Caco-2 (cell line): ENCODE data around the gene FAT1. TPM values are rescaled to one million over a fixed set of nuclear protein-coding genes. Genes with fewer than 3 reads are reported as not detected.

Experiments used
- BruUV-seq: library from RNA; stranded (reverse); fragments of 400-500 nt; replicated peaks from 2 replicates; lab custom pipeline; 2021; lab: Mats Ljungman, UMichigan
- CTCF ChIA-PET: fragments of 300-600 bp; sonication (Branson Sonifier 250); formaldehyde crosslinking; loops from one replicate; lab custom pipeline; 2022; ENCODE audit warnings: antibody characterized with exemption; lab: Charles Lee
- POLR2A ChIA-PET: fragments of 300-600 bp; sonication (Branson Sonifier 250); formaldehyde crosslinking; loops from one replicate; lab custom pipeline; 2022; ENCODE audit warnings: antibody characterized with exemption; lab: Charles Lee
- DNase-seq, 2 experiments: peaks; one replicate each; pipeline versions ENCODE4 v3.0.0 to v3.0.0-alpha.2; 2020 to 2022
- H3K27me3 ChIP-seq: replicated peaks from 2 replicates; pipeline ENCODE4 v1.6.0; 2011; ENCODE audit warnings: low read length; ENCODE audit not compliant: control insufficient read depth, insufficient read depth
- H3K36me3 ChIP-seq: 2 replicates; pipeline ENCODE4 v1.5.1; 2011; ENCODE audit warnings: low read length; ENCODE audit not compliant: control insufficient read depth, insufficient read depth
- H3K4me1 ChIP-seq: fragments of 250-450 bp; sonication (Bioruptor Pico); 2 replicates; pipeline ENCODE4 v1.5.1; 2020; ENCODE audit warnings: mild to moderate bottlenecking
- H3K4me3 ChIP-seq: 2 replicates; pipeline ENCODE4 v1.5.1; 2011; ENCODE audit warnings: low read depth, mild to moderate bottlenecking, control low read depth, low read length
- H3K9me3 ChIP-seq: fragments of 250-450 bp; sonication (Bioruptor Pico); 2 replicates; pipeline ENCODE4 v1.5.1; 2020; ENCODE audit warnings: mild to moderate bottlenecking, moderate library complexity
- H3K27ac Mint-ChIP-seq: one replicate; pipeline ENCODE4 v1.8.0; 2022; ENCODE audit warnings: mixed read lengths; ENCODE audit not compliant: unreplicated experiment
- H3K27me3 Mint-ChIP-seq: one replicate; pipeline ENCODE4 v1.8.0; 2022; ENCODE audit warnings: mixed read lengths; ENCODE audit not compliant: insufficient read depth, unreplicated experiment
- H3K36me3 Mint-ChIP-seq: one replicate; pipeline ENCODE4 v1.8.0; 2022; ENCODE audit warnings: mild to moderate bottlenecking, mixed read lengths; ENCODE audit not compliant: insufficient read depth, unreplicated experiment
- H3K4me1 Mint-ChIP-seq: one replicate; pipeline ENCODE4 v1.8.0; 2022; ENCODE audit warnings: low read depth, mixed read lengths; ENCODE audit not compliant: unreplicated experiment
- H3K4me3 Mint-ChIP-seq: one replicate; pipeline ENCODE4 v1.8.0; 2022; ENCODE audit warnings: mild to moderate bottlenecking, moderate library complexity, mixed read lengths; ENCODE audit not compliant: unreplicated experiment
- H3K9me3 Mint-ChIP-seq: one replicate; pipeline ENCODE4 v1.8.0; 2022; ENCODE audit warnings: mixed read lengths; ENCODE audit not compliant: unreplicated experiment
- intact Hi-C: fragments of 100-400 bp; cut with micrococcal nuclease; formaldehyde crosslinking; loops from one replicate; pipeline ENCODE4 v1.10.0; 2022; ENCODE audit not compliant: unreplicated experiment
- total RNA-seq: library from RNA; stranded (reverse); gene quantifications from 2 replicates; pipeline ENCODE4 v1.2.3, GENCODE V29; 2022
- TF ChIP-seq, protein P1 (sequence below), 2 experiments: fragments of 200-600 bp in 1 of 2; IDR thresholded peaks; 1 replicate in 1 of 2; 2 replicates in 1 of 2; pipeline versions ENCODE4 v1.5.1 to v1.8.0; 2011 to 2022; ENCODE audit warnings: antibody characterized with exemption in 1 of 2, control low read depth in 1 of 2, inconsistent platforms in 1 of 2, low read depth in 1 of 2, low read length in 1 of 2, mild to moderate bottlenecking in 1 of 2, moderate library complexity in 1 of 2; ENCODE audit not compliant: insufficient read depth in 1 of 2, severe bottlenecking in 1 of 2, unreplicated experiment in 1 of 2

The FAT1 gene
- total RNA-seq, 1 experiment from 2014 or later = 135 TPM

DNA sequence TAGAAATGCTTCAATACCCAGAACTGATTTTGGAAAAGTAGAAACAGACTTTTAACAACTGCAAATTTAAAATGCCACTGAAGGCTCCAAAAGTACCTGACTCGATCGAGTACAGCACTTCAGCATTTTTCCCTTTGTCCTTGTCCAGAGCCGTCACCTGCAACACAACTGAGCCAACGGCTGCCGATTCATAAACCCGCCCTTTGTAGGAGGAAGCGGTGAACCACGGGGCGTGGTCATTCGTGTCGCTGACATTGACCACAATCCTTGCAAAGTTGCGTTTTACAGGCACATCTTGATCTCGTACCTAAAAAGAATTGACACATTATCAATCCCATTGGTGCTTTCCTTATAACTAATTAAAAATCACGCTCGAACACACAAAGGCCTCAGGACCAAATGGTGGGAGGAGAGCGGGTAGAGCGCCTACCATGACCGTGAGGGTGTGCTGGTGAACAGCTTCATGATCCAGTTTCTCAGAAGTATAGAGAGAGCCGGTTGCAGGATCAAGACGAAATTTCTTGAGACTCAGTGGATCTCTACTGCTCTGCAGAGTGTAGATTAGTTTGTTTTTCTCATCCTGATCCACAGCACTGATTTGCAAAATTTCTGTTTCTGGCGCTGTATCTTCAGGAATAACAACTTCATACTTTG lies 95.5 kb downstream of the FAT1 start:
- POLR2A ChIA-PET = no interaction called here
- CTCF ChIA-PET = no interaction called here
- H3K4me1 Mint-ChIP-seq = peaks cover 15% of the 10 kb centered on the region

DNA sequence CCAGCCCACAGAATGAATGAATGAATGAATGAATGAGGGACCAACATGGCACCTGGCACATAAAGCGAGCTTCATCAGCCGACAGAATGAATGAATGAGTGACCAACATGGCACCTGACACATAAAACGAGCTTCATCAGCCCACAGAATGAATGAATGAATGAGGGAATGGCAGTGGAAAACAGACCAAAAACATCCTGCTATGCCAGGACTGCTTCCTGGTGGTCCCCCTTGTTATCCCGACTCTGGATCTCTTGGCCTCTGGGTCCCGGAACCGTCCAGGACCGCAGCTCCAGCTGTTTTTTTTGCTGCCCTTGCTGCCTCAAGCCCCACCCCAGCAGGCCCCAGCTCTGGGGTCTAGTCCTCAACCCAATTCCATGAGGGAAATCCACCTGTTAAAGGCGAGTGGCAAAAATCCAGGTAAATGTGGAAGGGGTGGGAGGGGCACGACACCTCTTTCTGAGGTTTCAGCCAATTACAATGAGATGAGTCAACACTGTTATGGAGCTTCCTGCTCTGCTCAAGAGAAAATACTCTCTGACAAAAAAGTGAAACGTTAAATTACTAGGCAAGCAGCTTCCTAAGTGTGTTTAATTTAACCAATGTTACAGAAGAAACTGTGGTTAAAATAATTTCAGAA lies 96.3 kb downstream of the FAT1 start:
- H3K27me3 Mint-ChIP-seq = no peaks in the 10 kb centered on the region
- Histone ChIP-seq H3K4me1 (peaks cover 34% of the 10 kb centered on the region), H3K4me3 (no peak overlapping the region), H3K27me3 (no peaks in the 10 kb centered on the region), H3K9me3 (no peaks in the 10 kb centered on the region), H3K36me3 (no peaks in the 10 kb centered on the region; the same call in 1 of the 2 replicates)
- H3K27ac Mint-ChIP-seq = no peak overlapping the region
- no peaks in the 10 kb centered on the region for H3K9me3 Mint-ChIP-seq
- intact Hi-C loops = no loop called here
- no peak for DNase-seq
- no TSS peak for BruUV-seq
- H3K4me1 Mint-ChIP-seq = peaks cover 23% of the 10 kb centered on the region
- TF ChIP-seq, protein P1, sequence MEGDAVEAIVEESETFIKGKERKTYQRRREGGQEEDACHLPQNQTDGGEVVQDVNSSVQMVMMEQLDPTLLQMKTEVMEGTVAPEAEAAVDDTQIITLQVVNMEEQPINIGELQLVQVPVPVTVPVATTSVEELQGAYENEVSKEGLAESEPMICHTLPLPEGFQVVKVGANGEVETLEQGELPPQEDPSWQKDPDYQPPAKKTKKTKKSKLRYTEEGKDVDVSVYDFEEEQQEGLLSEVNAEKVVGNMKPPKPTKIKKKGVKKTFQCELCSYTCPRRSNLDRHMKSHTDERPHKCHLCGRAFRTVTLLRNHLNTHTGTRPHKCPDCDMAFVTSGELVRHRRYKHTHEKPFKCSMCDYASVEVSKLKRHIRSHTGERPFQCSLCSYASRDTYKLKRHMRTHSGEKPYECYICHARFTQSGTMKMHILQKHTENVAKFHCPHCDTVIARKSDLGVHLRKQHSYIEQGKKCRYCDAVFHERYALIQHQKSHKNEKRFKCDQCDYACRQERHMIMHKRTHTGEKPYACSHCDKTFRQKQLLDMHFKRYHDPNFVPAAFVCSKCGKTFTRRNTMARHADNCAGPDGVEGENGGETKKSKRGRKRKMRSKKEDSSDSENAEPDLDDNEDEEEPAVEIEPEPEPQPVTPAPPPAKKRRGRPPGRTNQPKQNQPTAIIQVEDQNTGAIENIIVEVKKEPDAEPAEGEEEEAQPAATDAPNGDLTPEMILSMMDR (IDR thresholded peaks at IDR 0.05; ENCODE audit: insufficient read depth in 1 of 2, low read depth in 1 of 2, low read length in 1 of 2, severe bottlenecking in 1 of 2, unreplicated experiment in 1 of 2) = no peak
- ChIA-PET POLR2A (interaction anchor here (0.6 kb wide), 1 partner anchor 97 kb away, joined by 3 read pairs; no protein-coding TSS in a partner anchor), CTCF (no interaction called here)
- H3K36me3 Mint-ChIP-seq = peaks cover 40% of the 10 kb centered on the region
- H3K4me3 Mint-ChIP-seq = no peak overlapping the region

More for the DNA sequence above, 95.5 kb downstream of the FAT1 start:
- H3K4me3 ChIP-seq = no peak overlapping the region
- Mint-ChIP-seq H3K27me3 (no peaks in the 10 kb centered on the region), H3K4me3 (no peak overlapping the region), H3K9me3 (no peaks in the 10 kb centered on the region), H3K36me3 (peaks cover 49% of the 10 kb centered on the region), H3K27ac (no peak overlapping the region)
- no peaks in the 10 kb centered on the region; the same call in 1 of the 2 replicates for H3K36me3 ChIP-seq
- peaks cover 25% of the 10 kb centered on the region for H3K4me1 ChIP-seq
- TF ChIP-seq, protein P1 (IDR thresholded peaks at IDR 0.05; ENCODE audit: insufficient read depth in 1 of 2, low read depth in 1 of 2, low read length in 1 of 2, severe bottlenecking in 1 of 2, unreplicated experiment in 1 of 2) = no peak
- no peak for DNase-seq
- BruUV-seq = no TSS peak
- no peaks in the 10 kb centered on the region for H3K27me3 ChIP-seq
- H3K9me3 ChIP-seq = no peaks in the 10 kb centered on the region
- intact Hi-C loops = no loop called here

DNA sequence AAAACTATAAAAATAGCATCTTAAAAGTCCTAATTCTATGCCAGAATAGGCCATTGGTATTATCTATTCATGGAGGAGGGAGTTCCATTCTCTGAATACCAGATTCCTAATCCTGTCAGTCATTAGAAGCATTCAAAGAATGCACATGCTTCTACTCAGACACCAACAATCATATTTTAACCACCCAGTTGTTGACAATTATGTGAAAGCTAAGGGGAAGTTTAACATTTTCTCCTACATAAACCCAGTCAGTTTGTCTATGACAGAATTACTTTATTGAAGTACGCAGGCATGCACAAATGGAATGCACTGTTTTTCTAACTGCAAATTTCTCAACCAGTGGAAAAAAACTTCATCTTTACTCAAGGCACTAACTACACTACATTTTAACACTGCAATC lies 98.7 kb downstream of the FAT1 start:
- BruUV-seq = no TSS peak
- H3K9me3 Mint-ChIP-seq = no peaks in the 10 kb centered on the region
- H3K4me3 Mint-ChIP-seq = no peak overlapping the region
- ChIA-PET CTCF (no interaction called here), POLR2A (no interaction called here)
- H3K27ac Mint-ChIP-seq = peak overlapping the region; percentile 80
- Histone ChIP-seq H3K9me3 (no peaks in the 10 kb centered on the region), H3K27me3 (no peaks in the 10 kb centered on the region), H3K4me1 (peaks cover 49% of the 10 kb centered on the region), H3K4me3 (no peak overlapping the region), H3K36me3 (peaks cover 1% of the 10 kb centered on the region)
- peaks cover 36% of the 10 kb centered on the region for H3K36me3 Mint-ChIP-seq
- peaks cover 29% of the 10 kb centered on the region for H3K4me1 Mint-ChIP-seq
- TF ChIP-seq, protein P1 (IDR thresholded peaks at IDR 0.05; ENCODE audit: insufficient read depth in 1 of 2, low read depth in 1 of 2, low read length in 1 of 2, severe bottlenecking in 1 of 2, unreplicated experiment in 1 of 2) = no peak
- H3K27me3 Mint-ChIP-seq = no peaks in the 10 kb centered on the region
- intact Hi-C loops = no loop called here
- no peak for DNase-seq
